ENCODE measurements around the gene KRTAP10-1. TPM values are rescaled to one million over a fixed set of nuclear protein-coding genes. Genes with fewer than 3 reads are reported as not detected.
A peak's percentile ranks its signal among the peaks of the same experiment; 100 is the strongest.

KRTAP10-1 gene
- total and polyA plus RNA-seq, 2 of the 13 experiments (the other 11 are each of a cell fraction or from before 2014, with no cell fraction given): not detected

GRCh38 chr21:44572959-44573583, 33.1 kb upstream of the KRTAP10-1 start (continued):
- TF ChIP-seq, protein P1, sequence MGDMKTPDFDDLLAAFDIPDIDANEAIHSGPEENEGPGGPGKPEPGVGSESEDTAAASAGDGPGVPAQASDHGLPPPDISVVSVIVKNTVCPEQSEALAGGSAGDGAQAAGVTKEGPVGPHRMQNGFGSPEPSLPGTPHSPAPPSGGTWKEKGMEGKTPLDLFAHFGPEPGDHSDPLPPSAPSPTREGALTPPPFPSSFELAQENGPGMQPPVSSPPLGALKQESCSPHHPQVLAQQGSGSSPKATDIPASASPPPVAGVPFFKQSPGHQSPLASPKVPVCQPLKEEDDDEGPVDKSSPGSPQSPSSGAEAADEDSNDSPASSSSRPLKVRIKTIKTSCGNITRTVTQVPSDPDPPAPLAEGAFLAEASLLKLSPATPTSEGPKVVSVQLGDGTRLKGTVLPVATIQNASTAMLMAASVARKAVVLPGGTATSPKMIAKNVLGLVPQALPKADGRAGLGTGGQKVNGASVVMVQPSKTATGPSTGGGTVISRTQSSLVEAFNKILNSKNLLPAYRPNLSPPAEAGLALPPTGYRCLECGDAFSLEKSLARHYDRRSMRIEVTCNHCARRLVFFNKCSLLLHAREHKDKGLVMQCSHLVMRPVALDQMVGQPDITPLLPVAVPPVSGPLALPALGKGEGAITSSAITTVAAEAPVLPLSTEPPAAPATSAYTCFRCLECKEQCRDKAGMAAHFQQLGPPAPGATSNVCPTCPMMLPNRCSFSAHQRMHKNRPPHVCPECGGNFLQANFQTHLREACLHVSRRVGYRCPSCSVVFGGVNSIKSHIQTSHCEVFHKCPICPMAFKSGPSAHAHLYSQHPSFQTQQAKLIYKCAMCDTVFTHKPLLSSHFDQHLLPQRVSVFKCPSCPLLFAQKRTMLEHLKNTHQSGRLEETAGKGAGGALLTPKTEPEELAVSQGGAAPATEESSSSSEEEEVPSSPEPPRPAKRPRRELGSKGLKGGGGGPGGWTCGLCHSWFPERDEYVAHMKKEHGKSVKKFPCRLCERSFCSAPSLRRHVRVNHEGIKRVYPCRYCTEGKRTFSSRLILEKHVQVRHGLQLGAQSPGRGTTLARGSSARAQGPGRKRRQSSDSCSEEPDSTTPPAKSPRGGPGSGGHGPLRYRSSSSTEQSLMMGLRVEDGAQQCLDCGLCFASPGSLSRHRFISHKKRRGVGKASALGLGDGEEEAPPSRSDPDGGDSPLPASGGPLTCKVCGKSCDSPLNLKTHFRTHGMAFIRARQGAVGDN (CRISPR knock-in tag; IDR thresholded peaks at IDR 0.05): peak; percentile 43
- no peak for TF ChIP-seq ZNF260 (CRISPR knock-in tag; IDR thresholded peaks at IDR 0.05; ENCODE audit: borderline replicate concordance, low read depth)
- TF ChIP-seq ZNF747 (CRISPR knock-in tag; IDR thresholded peaks at IDR 0.05; ENCODE audit: borderline replicate concordance): no peak
- TF ChIP-seq SETDB1 (CRISPR knock-in tag; IDR thresholded peaks at IDR 0.05; ENCODE audit: borderline replicate concordance): no peak
- no peak for TF ChIP-seq ZBTB26 (CRISPR knock-in tag; IDR thresholded peaks at IDR 0.05; ENCODE audit: borderline replicate concordance)
- TF ChIP-seq NFRKB (IDR thresholded peaks at IDR 0.05): no peak
- no peak for TF ChIP-seq ARHGAP35 (CRISPR knock-in tag; IDR thresholded peaks at IDR 0.05; ENCODE audit: borderline replicate concordance)
- 0 out of 2 replicates have a peak, but pooled peaks have one; percentile 21 for TF ChIP-seq KDM2A (CRISPR knock-in tag; IDR thresholded peaks at IDR 0.05; ENCODE audit: borderline replicate concordance, low read depth)
- peak; percentile 38; the same call in 1 of the 2 replicates for TF ChIP-seq CREB1 (IDR thresholded peaks at IDR 0.05)
- no peak for TF ChIP-seq CREB1 (CRISPR knock-in tag; IDR thresholded peaks at IDR 0.05)
- no peak for TF ChIP-seq ZNF737 (CRISPR knock-in tag; IDR thresholded peaks at IDR 0.05; ENCODE audit: borderline replicate concordance)
- TF ChIP-seq FOSL2 (CRISPR knock-in tag; IDR thresholded peaks at IDR 0.05): peak; percentile 45; the same call in 1 of the 2 replicates

All from HepG2 (cell line).